ENCODE measurements around the gene PIK3R6. TPM values are rescaled to one million over a fixed set of nuclear protein-coding genes. Genes with fewer than 3 reads are reported as not detected.

The PIK3R6 gene
- total and polyA plus RNA-seq, 2 of the 4 experiments (the other 2 are of a cell fraction): not detected

DNA sequence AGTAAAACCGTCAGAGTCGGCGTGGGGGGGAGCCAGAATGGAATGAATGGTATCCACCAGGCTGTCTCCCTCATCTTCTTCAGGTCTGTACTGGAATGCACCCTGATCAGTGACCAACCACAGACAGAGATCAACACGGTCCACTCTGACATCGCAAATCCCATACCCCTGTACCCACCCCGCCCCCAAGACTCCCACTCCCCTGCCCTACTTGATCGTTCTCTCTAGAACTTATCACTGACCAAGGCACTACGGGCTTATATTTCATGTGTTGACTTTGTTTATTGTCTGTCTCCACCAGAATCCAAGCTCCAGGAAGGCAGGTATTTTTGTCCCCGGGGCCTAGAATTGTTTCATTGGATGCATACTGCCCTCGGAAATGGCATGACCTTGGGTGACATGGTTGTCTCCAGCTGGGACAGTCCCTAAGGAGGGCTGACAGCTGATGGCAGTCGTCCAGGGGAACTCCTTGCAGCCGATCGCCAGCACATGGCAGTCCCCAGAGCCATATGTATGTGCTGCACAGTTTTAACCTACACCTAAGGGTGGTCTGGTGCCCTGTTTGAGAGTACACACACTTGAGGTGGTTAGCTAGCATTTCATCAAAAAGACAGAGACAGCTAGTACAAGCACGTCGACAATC lies 67.8 kb downstream of the PIK3R6 start:
- Histone ChIP-seq H3K4me1 (ENCODE audit: control insufficient read depth, insufficient read depth, low read length) (no peaks in the 10 kb centered on the region), H3K27me3 (ENCODE audit: control insufficient read depth, insufficient read depth, low read length) (peaks cover 18% of the 10 kb centered on the region; the same call in 1 of the 2 replicates), H3K9me1 (ENCODE audit: insufficient read depth, low read length) (no peaks in the 10 kb centered on the region), H3K79me1 (ENCODE audit: low read depth in 1 of 2, low read length in 2 of 2) (no peaks in the 10 kb centered on the region), H2BK120ac (ENCODE audit: low read depth, low read length) (no peak overlapping the region), H2BK5ac (ENCODE audit: low read depth, low read length, poor library complexity, severe bottlenecking) (no peak overlapping the region), H3K14ac (replicated peaks; ENCODE audit: low read depth, low read length) (no peak overlapping the region), H2AFZ (replicated peaks; ENCODE audit: low read length, poor library complexity) (no peak overlapping the region), H3K9ac (ENCODE audit: low read depth, low read length) (no peak overlapping the region), H2BK15ac (ENCODE audit: low read depth, low read length) (no peak overlapping the region), H4K8ac (ENCODE audit: low read depth in 2 of 2, low read length in 2 of 2) (no peak overlapping the region), H4K91ac (ENCODE audit: insufficient read depth, low read depth, low read length) (no peak overlapping the region), H3K4ac (ENCODE audit: low read depth, low read length) (no peak overlapping the region), H3K18ac (ENCODE audit: low read depth, low read length) (no peak overlapping the region), H3K56ac (ENCODE audit: extremely low read depth, insufficient read depth, low read length) (no peak overlapping the region), H3K36me3 (ENCODE audit: control insufficient read depth, insufficient read depth, low read length) (no peaks in the 10 kb centered on the region), H2AK9ac (replicated peaks; ENCODE audit: low read depth, low read length, poor library complexity) (no peak overlapping the region), H2BK20ac (ENCODE audit: low read depth, low read length) (no peak overlapping the region), H3K9me3 (ENCODE audit: control insufficient read depth, insufficient read depth, low read length) (no peaks in the 10 kb centered on the region), H2AK5ac (ENCODE audit: low read depth, low read length) (no peak overlapping the region), H4K5ac (ENCODE audit: low read depth, low read length) (no peak overlapping the region), H3K4me2 (ENCODE audit: low read depth, low read length) (no peak overlapping the region), H4K20me1 (ENCODE audit: insufficient read depth, low read length) (no peaks in the 10 kb centered on the region), H3K4me3 (ENCODE audit: insufficient read depth, low read depth, low read length) (no peak overlapping the region), H3K27ac (ENCODE audit: insufficient read depth, low read length) (no peak overlapping the region), H3K23ac (ENCODE audit: low read depth, low read length) (no peak overlapping the region)
- ChIA-PET CTCF (interaction anchor here (1.6 kb wide), 1 partner anchor 95 kb away, joined by 3 read pairs; no protein-coding TSS in a partner anchor), POLR2A (ENCODE audit: unreplicated experiment) (no interaction called here)
- ATAC-seq (ENCODE audit: low read depth): peak; percentile 53; the same call in 1 of the 2 replicates
- 45% methylated on average over 3 of the region's 15 CpGs; no CpG with 5 or more reads in 1 of the 2 experiments for WGBS, 2 experiments (ENCODE audit: extremely low coverage in 2 of 2, insufficient read length in 1 of 2)
- no peak for DNase-seq
- intact Hi-C loops (cut with micrococcal nuclease): no loop called here
- TF ChIP-seq MAZ (IDR thresholded peaks at IDR 0.05; ENCODE audit: borderline replicate concordance, low read depth, low read length) (no peak), BHLHE40 (IDR thresholded peaks at IDR 0.05; ENCODE audit: low read depth, low read length) (no peak), RCOR1 (IDR thresholded peaks at IDR 0.05; ENCODE audit: insufficient replicate concordance, low read length) (no peak), RFX5 (IDR thresholded peaks at IDR 0.05; ENCODE audit: low read depth, low read length) (no peak), CEBPB (IDR thresholded peaks at IDR 0.05; ENCODE audit: low read depth, low read length) (no peak), NFE2L2 (IDR thresholded peaks at IDR 0.05; ENCODE audit: low read depth, low read length) (no peak), MXI1 (IDR thresholded peaks at IDR 0.05; ENCODE audit: borderline replicate concordance, low read depth, low read length) (no peak), RAD21 (IDR thresholded peaks at IDR 0.05; ENCODE audit: low read length) (no peak), MAFK (IDR thresholded peaks at IDR 0.05; ENCODE audit: low read depth, low read length) (no peak), SMC3 (IDR thresholded peaks at IDR 0.05; ENCODE audit: low read depth, low read length) (no peak), FOS (IDR thresholded peaks at IDR 0.05; ENCODE audit: low read depth, low read length) (no peak), CHD1 (IDR thresholded peaks at IDR 0.05; ENCODE audit: low read depth, low read length) (no peak)
- TF ChIP-seq, protein P1, sequence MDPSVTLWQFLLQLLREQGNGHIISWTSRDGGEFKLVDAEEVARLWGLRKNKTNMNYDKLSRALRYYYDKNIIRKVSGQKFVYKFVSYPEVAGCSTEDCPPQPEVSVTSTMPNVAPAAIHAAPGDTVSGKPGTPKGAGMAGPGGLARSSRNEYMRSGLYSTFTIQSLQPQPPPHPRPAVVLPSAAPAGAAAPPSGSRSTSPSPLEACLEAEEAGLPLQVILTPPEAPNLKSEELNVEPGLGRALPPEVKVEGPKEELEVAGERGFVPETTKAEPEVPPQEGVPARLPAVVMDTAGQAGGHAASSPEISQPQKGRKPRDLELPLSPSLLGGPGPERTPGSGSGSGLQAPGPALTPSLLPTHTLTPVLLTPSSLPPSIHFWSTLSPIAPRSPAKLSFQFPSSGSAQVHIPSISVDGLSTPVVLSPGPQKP (IDR thresholded peaks at IDR 0.05; ENCODE audit: borderline replicate concordance, low read depth, low read length): no peak
- TF ChIP-seq, protein P2, sequence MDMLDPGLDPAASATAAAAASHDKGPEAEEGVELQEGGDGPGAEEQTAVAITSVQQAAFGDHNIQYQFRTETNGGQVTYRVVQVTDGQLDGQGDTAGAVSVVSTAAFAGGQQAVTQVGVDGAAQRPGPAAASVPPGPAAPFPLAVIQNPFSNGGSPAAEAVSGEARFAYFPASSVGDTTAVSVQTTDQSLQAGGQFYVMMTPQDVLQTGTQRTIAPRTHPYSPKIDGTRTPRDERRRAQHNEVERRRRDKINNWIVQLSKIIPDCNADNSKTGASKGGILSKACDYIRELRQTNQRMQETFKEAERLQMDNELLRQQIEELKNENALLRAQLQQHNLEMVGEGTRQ (IDR thresholded peaks at IDR 0.05; ENCODE audit: low read depth, low read length): no peak
- TF ChIP-seq, protein P3, sequence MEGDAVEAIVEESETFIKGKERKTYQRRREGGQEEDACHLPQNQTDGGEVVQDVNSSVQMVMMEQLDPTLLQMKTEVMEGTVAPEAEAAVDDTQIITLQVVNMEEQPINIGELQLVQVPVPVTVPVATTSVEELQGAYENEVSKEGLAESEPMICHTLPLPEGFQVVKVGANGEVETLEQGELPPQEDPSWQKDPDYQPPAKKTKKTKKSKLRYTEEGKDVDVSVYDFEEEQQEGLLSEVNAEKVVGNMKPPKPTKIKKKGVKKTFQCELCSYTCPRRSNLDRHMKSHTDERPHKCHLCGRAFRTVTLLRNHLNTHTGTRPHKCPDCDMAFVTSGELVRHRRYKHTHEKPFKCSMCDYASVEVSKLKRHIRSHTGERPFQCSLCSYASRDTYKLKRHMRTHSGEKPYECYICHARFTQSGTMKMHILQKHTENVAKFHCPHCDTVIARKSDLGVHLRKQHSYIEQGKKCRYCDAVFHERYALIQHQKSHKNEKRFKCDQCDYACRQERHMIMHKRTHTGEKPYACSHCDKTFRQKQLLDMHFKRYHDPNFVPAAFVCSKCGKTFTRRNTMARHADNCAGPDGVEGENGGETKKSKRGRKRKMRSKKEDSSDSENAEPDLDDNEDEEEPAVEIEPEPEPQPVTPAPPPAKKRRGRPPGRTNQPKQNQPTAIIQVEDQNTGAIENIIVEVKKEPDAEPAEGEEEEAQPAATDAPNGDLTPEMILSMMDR (conservative IDR thresholded peaks at IDR 0.05; ENCODE audit: low read depth, low read length): no peak
- in situ Hi-C loops (cut with MboI; ENCODE audit: low sequenced_read_pairs): loop anchor here (25.0 kb wide), 1 partner anchor 738 kb away; no protein-coding TSS in a partner anchor
- no TSS peak for BruUV-seq (replicated peaks)
- dilution Hi-C loops (cut with HindIII; ENCODE audit: low sequenced_read_pairs, unreplicated experiment): no loop called here
